GM23338 (cell line): ENCODE results near the gene RNF225.

Experiments used
- CTCF ChIP-seq, 2 experiments: fragments of 200-600 bp in 1 of 2; sonication (generic) in 1 of 2; conservative IDR thresholded peaks; 2 replicates each; pipeline versions ENCODE4 v1.5.1 to v1.6.1; 2016 to 2017; ENCODE audit warnings: antibody characterized with exemption in 2 of 2, low read depth in 2 of 2, mild to moderate bottlenecking in 2 of 2, moderate library complexity in 1 of 2
- EZH2 ChIP-seq: fragments of 200-600 bp; sonication (generic); IDR thresholded peaks from one replicate; pipeline ENCODE4 v1.8.0; 2017; ENCODE audit warnings: antibody characterized with exemption, mild to moderate bottlenecking, low read depth; ENCODE audit not compliant: unreplicated experiment
- JUNB ChIP-seq: IDR thresholded peaks from one replicate; pipeline ENCODE4 v1.6.1; 2016; ENCODE audit warnings: antibody characterized with exemption; ENCODE audit not compliant: unreplicated experiment
- POLR2AphosphoS5 ChIP-seq: IDR thresholded peaks from 2 replicates; pipeline ENCODE4 v1.6.1; 2016; ENCODE audit warnings: antibody characterized with exemption, low read depth
- ZNF114 ChIP-seq: fragments of 250-450 bp; sonication (Bioruptor Pico); IDR thresholded peaks from 2 replicates; pipeline ENCODE4 v1.5.0; 2020; ENCODE audit warnings: mild to moderate bottlenecking, moderate library complexity

GRCh38 chr19:58349590-58349989 lies 45.9 kb upstream of the RNF225 start:
- TF ChIP-seq JUNB, result no peak
- TF ChIP-seq ZNF114 (CRISPR knock-in tag), result no peak
- TF ChIP-seq POLR2AphosphoS5, result no peak
- TF ChIP-seq CTCF (conservative IDR thresholded peaks at IDR 0.05; ENCODE audit: low read depth in 2 of 2), result no peak
- no peak for TF ChIP-seq EZH2
